HUES64 (cell line): ENCODE results near the gene ADCY2.

Experiments
- H3K27ac ChIP-seq: 2 replicates; pipeline ENCODE4 v1.7.0; 2013; ENCODE audit warnings: low read depth, low read length, inconsistent platforms
- H3K27me3 ChIP-seq: 2 replicates; pipeline ENCODE4 v1.6.1; 2013; ENCODE audit warnings: mild to moderate bottlenecking, low read length; ENCODE audit not compliant: insufficient read depth
- H3K36me3 ChIP-seq: 2 replicates; pipeline ENCODE4 v1.6.1; 2013; ENCODE audit warnings: mild to moderate bottlenecking, low read length; ENCODE audit not compliant: insufficient read depth
- H3K4me1 ChIP-seq: 2 replicates; pipeline ENCODE4 v1.6.1; 2013; ENCODE audit warnings: mild to moderate bottlenecking, low read length, moderate library complexity; ENCODE audit not compliant: insufficient read depth
- H3K4me3 ChIP-seq: 2 replicates; pipeline ENCODE4 v1.5.1; 2013; ENCODE audit warnings: mild to moderate bottlenecking, low read length, moderate library complexity
- H3K9ac ChIP-seq: 2 replicates; pipeline ENCODE4 v1.6.1; 2013; ENCODE audit warnings: mild to moderate bottlenecking, low read depth, low read length
- H3K9me3 ChIP-seq: 2 replicates; pipeline ENCODE4 v1.6.1; 2013; ENCODE audit warnings: low read depth, low read length; ENCODE audit not compliant: insufficient read depth
- WGBS: fragments of 150-250, 120-280 bp; methylation state at CpG from one replicate; pipeline ENCODE4 v1.1.7; 2013; ENCODE audit warnings: missing lambda C conversion rate; 5-methylcytosine and 5-hydroxymethylcytosine counted together

The ADCY2 gene

GRCh38 chr5:7866196-7866595, 470.3 kb downstream of the ADCY2 start:
- Histone ChIP-seq H3K36me3 (peaks cover 54% of the 10 kb centered on the region), H3K27ac (no peak overlapping the region), H3K4me1 (peaks cover 9% of the 10 kb centered on the region; the same call in 1 of the 2 replicates), H3K27me3 (no peaks in the 10 kb centered on the region), H3K9ac (no peak overlapping the region), H3K4me3 (no peak overlapping the region), H3K9me3 (no peaks in the 10 kb centered on the region)
- 91% methylated on average over 1 of the region's 2 CpGs for WGBS

DNA sequence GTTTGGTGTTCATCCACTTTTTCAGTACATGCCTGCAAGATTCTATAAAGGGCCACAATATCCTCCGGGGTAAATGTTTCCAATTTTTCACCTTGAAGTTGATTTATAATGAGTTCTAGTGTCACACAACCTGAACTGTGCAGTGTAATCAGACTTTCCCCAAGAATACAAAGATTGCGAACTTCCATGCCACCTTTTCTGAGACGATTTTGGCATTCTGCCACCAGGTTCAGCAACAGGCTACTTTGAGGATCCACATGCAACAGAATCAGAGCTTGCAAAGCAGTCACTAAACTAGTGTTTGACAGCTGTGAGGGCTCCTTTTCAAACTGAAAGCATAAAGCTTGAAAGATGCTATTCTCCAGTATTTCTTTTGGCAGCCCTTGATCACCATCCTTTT, 471.3 kb downstream of the ADCY2 start:
- no peak overlapping the region for H3K27ac ChIP-seq
- peak overlapping the region; percentile 74; the same call in 1 of the 2 replicates for H3K4me3 ChIP-seq
- 92% methylated on average over 3 of the region's 3 CpGs for WGBS
- H3K36me3 ChIP-seq: peaks cover 52% of the 10 kb centered on the region
- H3K9me3 ChIP-seq: no peaks in the 10 kb centered on the region
- peaks cover 9% of the 10 kb centered on the region; the same call in 1 of the 2 replicates for H3K4me1 ChIP-seq
- H3K27me3 ChIP-seq: no peaks in the 10 kb centered on the region
- H3K9ac ChIP-seq: no peak overlapping the region

DNA sequence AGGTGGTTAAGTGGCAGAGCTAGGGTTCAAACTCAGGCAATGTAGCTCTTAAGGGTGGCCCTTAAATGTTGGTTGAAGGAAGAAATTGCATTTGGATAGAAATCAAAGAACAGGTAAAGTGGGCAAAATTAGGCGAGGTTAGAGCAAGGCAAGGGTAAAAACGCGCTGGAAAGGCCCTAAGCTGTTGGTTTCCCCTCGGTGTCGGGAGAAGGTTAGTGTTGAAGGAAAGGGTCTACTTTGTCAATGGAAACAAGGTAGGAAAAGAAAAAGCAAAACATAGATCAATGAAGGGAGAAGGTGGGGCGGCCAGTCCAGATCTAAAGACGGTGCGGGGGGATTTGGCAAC, 472.5 kb downstream of the ADCY2 start:
- WGBS: 1% methylated on average over 8 of the region's 8 CpGs
- no peak overlapping the region for H3K27ac ChIP-seq
- peaks cover 9% of the 10 kb centered on the region; the same call in 1 of the 2 replicates for H3K4me1 ChIP-seq
- peaks cover 44% of the 10 kb centered on the region for H3K36me3 ChIP-seq
- no peaks in the 10 kb centered on the region for H3K9me3 ChIP-seq
- peak overlapping the region; percentile 60 for H3K9ac ChIP-seq
- peak overlapping the region; percentile 74 for H3K4me3 ChIP-seq
- no peaks in the 10 kb centered on the region for H3K27me3 ChIP-seq

DNA sequence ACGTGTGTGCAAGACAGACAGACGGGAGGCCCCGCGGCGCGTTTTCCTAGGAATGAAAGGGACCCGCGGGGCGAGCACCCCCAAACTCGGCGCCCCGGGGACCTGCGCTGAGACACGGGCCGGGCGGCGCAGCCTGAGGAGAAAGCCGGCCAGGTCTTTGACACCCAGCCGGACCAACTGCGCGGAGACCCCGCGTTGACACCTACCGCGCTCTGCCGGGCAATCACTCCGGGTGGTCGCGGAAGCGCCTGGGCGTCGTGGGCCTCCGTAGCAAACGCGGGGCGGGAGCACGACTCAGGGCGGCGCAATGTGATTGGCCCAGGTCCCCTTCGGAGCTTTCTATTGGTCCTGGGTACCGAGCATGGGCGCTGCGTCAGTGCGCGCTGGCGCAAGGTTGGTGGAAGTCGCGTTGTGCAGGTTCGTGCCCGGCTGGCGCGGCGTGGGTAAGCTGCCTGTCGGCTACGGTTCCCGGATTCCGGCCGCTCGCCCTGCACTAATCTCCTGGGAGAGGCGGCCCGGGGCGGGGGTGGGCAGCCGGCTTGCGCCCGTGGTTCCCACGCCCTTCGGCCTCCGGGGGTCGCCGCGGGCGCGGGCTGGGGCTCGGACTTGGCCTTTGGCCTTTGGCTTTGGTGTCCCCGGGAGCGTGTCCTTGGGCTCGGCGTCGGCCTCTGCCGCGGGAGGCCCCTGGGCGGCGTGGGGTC, 473.0 kb downstream of the ADCY2 start, which contains the start of the genes FASTKD3 and MTRR:
TSS of gene FASTKD3 (minus strand) at position 259 of the 701 bp plus-strand sequence. CDS start 948 bp downstream, outside the sequence.
TSS of gene MTRR (plus strand) at position 376 of the 701 bp plus-strand sequence. CDS start 1,647 bp downstream, outside the sequence.
- H3K36me3 ChIP-seq: peaks cover 43% of the 10 kb centered on the region
- peaks cover 9% of the 10 kb centered on the region; the same call in 1 of the 2 replicates for H3K4me1 ChIP-seq
- H3K9me3 ChIP-seq: no peaks in the 10 kb centered on the region
- no peak within 1 kb of the TSS for H3K27ac ChIP-seq
- H3K9ac ChIP-seq: peak within 1 kb of the TSS; percentile 75
- under 1% methylated on average over 83 of the region's 83 CpGs for WGBS
- no peaks in the 10 kb centered on the region for H3K27me3 ChIP-seq
- peak within 1 kb of the TSS; percentile 74 for H3K4me3 ChIP-seq

GRCh38 chr5:7869474-7870136, 473.7 kb downstream of the ADCY2 start:
- no peaks in the 10 kb centered on the region for H3K27me3 ChIP-seq
- no peak overlapping the region for H3K27ac ChIP-seq
- H3K4me1 ChIP-seq: peaks cover 9% of the 10 kb centered on the region; the same call in 1 of the 2 replicates
- no peaks in the 10 kb centered on the region for H3K9me3 ChIP-seq
- H3K9ac ChIP-seq: peak overlapping the region; percentile 75
- H3K36me3 ChIP-seq: peaks cover 43% of the 10 kb centered on the region
- WGBS: 3% methylated on average over 41 of the region's 41 CpGs
- H3K4me3 ChIP-seq: peak overlapping the region; percentile 74

- 95% methylated on average over 2 of the region's 2 CpGs for WGBS
- Histone ChIP-seq H3K9ac (no peak overlapping the region), H3K4me3 (no peak overlapping the region), H3K27me3 (no peaks in the 10 kb centered on the region), H3K9me3 (no peaks in the 10 kb centered on the region), H3K27ac (no peak overlapping the region), H3K36me3 (peaks cover 51% of the 10 kb centered on the region), H3K4me1 (peaks cover 9% of the 10 kb centered on the region; the same call in 1 of the 2 replicates)
Observed at GRCh38 chr5:7871653-7872052, 475.7 kb downstream of the ADCY2 start.

GRCh38 chr5:7872517-7873130, 476.7 kb downstream of the ADCY2 start:
- peaks cover 58% of the 10 kb centered on the region for H3K36me3 ChIP-seq
- 83% methylated on average over 4 of the region's 4 CpGs for WGBS

GRCh38 chr5:7873216-7873615, 477.3 kb downstream of the ADCY2 start:
- Histone ChIP-seq H3K9me3 (no peaks in the 10 kb centered on the region), H3K36me3 (peaks cover 64% of the 10 kb centered on the region), H3K9ac (no peak overlapping the region), H3K4me3 (no peak overlapping the region), H3K4me1 (peaks cover 9% of the 10 kb centered on the region; the same call in 1 of the 2 replicates), H3K27me3 (no peaks in the 10 kb centered on the region), H3K27ac (no peak overlapping the region)
- WGBS: 95% methylated on average over 9 of the region's 9 CpGs

More at GRCh38 chr5:7872517-7873130, 476.7 kb downstream of the ADCY2 start:
- no peaks in the 10 kb centered on the region for H3K9me3 ChIP-seq
- H3K27ac ChIP-seq: no peak overlapping the region
- no peaks in the 10 kb centered on the region for H3K27me3 ChIP-seq
- H3K9ac ChIP-seq: no peak overlapping the region
- no peak overlapping the region for H3K4me3 ChIP-seq
- peaks cover 9% of the 10 kb centered on the region; the same call in 1 of the 2 replicates for H3K4me1 ChIP-seq

DNA sequence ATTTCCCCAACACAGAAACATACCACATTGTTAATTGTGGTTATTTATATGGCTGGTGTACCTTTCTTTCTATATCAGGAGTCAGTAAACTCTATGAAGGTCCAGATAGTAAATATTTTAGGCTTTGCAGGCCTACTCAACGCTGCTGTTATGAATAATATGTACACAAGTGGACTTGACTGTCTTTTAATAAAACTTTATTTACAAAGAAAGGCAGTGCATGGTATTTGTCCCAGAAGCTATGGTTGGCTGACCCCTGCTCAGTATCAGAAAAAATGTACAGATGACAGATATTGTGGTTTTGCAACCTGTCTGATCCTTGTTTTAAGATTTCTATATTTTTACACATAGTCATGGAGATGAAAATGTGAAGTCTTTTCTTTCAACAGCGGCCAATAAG, 478.7 kb downstream of the ADCY2 start:
- Histone ChIP-seq H3K4me1 (peaks cover 8% of the 10 kb centered on the region; the same call in 1 of the 2 replicates), H3K36me3 (peaks cover 77% of the 10 kb centered on the region), H3K4me3 (no peak overlapping the region), H3K9ac (no peak overlapping the region), H3K27me3 (no peaks in the 10 kb centered on the region), H3K9me3 (no peaks in the 10 kb centered on the region), H3K27ac (no peak overlapping the region)
- no CpG with 5 or more reads among the region's 2 CpGs for WGBS

- H3K9me3 ChIP-seq: no peaks in the 10 kb centered on the region
- H3K4me1 ChIP-seq: peaks cover 3% of the 10 kb centered on the region; the same call in 1 of the 2 replicates
- peaks cover 82% of the 10 kb centered on the region for H3K36me3 ChIP-seq
- H3K27me3 ChIP-seq: no peaks in the 10 kb centered on the region
- WGBS: 96% methylated on average over 4 of the region's 4 CpGs
- no peak overlapping the region for H3K4me3 ChIP-seq
- no peak overlapping the region for H3K9ac ChIP-seq
- H3K27ac ChIP-seq: no peak overlapping the region
Observed at GRCh38 chr5:7875151-7875550, 479.2 kb downstream of the ADCY2 start.

DNA sequence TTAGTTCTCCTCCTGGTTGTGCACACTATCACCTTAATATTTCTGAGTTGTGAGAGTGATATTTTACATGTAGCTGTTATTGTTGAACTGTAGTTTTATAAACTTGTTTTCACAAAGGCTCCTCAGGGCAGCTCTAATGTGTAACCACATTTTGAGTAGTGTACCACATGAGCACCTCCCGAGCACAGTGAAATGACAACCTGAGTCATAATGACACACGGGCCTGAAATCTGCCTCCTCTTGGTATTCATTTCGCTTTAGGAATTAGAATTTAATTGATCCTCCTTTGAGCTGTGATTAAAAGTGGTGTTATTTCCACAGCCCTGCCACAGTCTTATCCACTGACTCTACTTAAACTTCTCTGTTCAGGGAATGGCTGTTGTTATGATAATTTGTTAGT, 480.9 kb downstream of the ADCY2 start:
- no peak overlapping the region for H3K4me3 ChIP-seq
- no peaks in the 10 kb centered on the region for H3K9me3 ChIP-seq
- H3K9ac ChIP-seq: no peak overlapping the region
- H3K27ac ChIP-seq: no peak overlapping the region
- WGBS: 96% methylated on average over 3 of the region's 3 CpGs
- H3K27me3 ChIP-seq: no peaks in the 10 kb centered on the region
- peaks cover 88% of the 10 kb centered on the region for H3K36me3 ChIP-seq
- no peaks in the 10 kb centered on the region for H3K4me1 ChIP-seq
